Testis (tissue), 2 donors: ENCODE measurements around the gene LRG1.

Experiments used
- CTCF ChIP-seq, 3 experiments: fragments of 450-650 bp in 2 of 3; fragments of 200-600 bp in 1 of 3; sonication (generic) in 1 of 3; IDR thresholded peaks; one replicate each; pipeline ENCODE4 v1.5.1; 2016 to 2019; ENCODE audit warnings: antibody characterized with exemption in 3 of 3, mild to moderate bottlenecking in 2 of 3, moderate library complexity in 1 of 3
- POLR2A ChIP-seq: fragments of 450-650 bp; IDR thresholded peaks from one replicate; pipeline ENCODE4 v1.6.1; 2017; ENCODE audit warnings: antibody characterized with exemption, mild to moderate bottlenecking, moderate library complexity

GRCh38 chr19:4522291-4523002 is 17.4 kb downstream of the LRG1 start:
- no peak for TF ChIP-seq CTCF (IDR thresholded peaks at IDR 0.05)
- TF ChIP-seq POLR2A: no peak
